GM12873 (cell line): ENCODE results near the gene TESPA1.

Experiments
- TF ChIP-seq, protein P1 (sequence below): IDR thresholded peaks from 2 replicates; pipeline ENCODE4 v1.5.1; 2012; ENCODE audit warnings: low read depth, mild to moderate bottlenecking, moderate library complexity, low read length, control low read depth; ENCODE audit not compliant: insufficient read depth; ENCODE audit errors: missing control alignments

TESPA1 gene

GRCh38 chr12:54991991-54992375, 7.4 kb upstream of the TESPA1 start:
- TF ChIP-seq, protein P1, sequence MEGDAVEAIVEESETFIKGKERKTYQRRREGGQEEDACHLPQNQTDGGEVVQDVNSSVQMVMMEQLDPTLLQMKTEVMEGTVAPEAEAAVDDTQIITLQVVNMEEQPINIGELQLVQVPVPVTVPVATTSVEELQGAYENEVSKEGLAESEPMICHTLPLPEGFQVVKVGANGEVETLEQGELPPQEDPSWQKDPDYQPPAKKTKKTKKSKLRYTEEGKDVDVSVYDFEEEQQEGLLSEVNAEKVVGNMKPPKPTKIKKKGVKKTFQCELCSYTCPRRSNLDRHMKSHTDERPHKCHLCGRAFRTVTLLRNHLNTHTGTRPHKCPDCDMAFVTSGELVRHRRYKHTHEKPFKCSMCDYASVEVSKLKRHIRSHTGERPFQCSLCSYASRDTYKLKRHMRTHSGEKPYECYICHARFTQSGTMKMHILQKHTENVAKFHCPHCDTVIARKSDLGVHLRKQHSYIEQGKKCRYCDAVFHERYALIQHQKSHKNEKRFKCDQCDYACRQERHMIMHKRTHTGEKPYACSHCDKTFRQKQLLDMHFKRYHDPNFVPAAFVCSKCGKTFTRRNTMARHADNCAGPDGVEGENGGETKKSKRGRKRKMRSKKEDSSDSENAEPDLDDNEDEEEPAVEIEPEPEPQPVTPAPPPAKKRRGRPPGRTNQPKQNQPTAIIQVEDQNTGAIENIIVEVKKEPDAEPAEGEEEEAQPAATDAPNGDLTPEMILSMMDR: no peak

- TF ChIP-seq, protein P1: no peak
Measured at GRCh38 chr12:54991161-54991990, 6.8 kb upstream of the TESPA1 start.

DNA sequence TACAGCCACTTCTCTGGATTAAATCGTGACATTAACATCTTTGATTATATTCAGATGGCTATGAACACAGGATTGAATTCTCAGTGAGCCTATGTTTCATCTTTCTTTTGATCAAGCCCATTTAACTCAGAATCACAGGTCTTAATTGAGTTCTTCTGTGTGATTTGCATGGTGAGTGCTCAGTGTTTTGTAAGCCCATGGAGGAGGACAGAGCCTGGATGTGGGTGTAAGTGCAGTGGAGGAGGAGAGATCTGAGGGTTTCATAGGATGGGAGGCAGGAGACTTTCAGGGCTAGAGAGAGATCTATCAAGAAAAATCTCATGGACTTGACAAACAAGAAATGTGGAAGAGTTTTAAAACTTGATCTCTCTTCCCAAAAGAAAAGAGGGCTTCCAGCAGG, 5.3 kb upstream of the TESPA1 start:
- TF ChIP-seq, protein P1: no peak

GRCh38 chr12:54988402-54989054, 4.0 kb upstream of the TESPA1 start:
- TF ChIP-seq, protein P1: no peak

GRCh38 chr12:54987611-54988231, 3.2 kb upstream of the TESPA1 start:
- TF ChIP-seq, protein P1: no peak

DNA sequence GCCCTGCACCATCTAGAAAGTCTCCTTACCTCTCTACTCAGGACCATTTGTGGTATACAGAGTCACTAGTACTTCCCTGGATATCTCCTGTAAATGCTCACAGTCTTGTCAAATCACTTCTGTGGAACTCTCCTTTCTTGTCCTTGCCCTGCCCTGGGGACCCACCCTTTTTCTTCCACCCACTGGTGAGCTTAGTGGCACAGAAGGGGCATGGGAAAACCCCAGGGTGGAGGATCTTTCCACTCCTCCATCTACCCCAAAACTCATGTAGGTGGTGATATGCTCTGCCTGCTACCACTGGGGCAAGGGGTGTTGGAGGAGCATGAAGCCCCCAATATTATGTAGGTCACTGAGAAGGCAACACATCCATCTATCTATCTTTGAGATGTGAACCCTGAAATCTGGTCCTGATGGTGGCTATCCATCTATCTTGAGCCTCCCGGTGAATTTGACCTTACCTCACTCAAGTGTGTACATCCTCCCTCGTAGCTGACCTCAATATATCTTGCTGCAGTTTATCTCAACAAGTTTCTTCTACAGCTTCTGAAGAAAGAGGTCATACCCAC, 943 bp downstream of the TESPA1 start:
- TF ChIP-seq, protein P1: no peak

GRCh38 chr12:54981796-54982195, 2.8 kb downstream of the TESPA1 start:
- TF ChIP-seq, protein P1: no peak
